ENCODE data around the gene KNOP1. TPM values are rescaled to one million over a fixed set of nuclear protein-coding genes. Genes with fewer than 3 reads are reported as not detected.

The KNOP1 gene
- total RNA-seq, 1 experiment from 2014 or later = 99.0 TPM

GRCh38 chr16:19735074-19735867 is 17.2 kb upstream of the KNOP1 start:
- Mint-ChIP-seq H3K9me3 (ENCODE audit: low read depth, unreplicated experiment) (no peaks in the 10 kb centered on the region), H3K27ac (ENCODE audit: unreplicated experiment) (no peak overlapping the region), H3K4me3 (ENCODE audit: low read depth, unreplicated experiment) (no peak overlapping the region), H3K36me3 (ENCODE audit: insufficient read depth, unreplicated experiment) (peaks cover 29% of the 10 kb centered on the region), H3K27me3 (ENCODE audit: unreplicated experiment) (no peaks in the 10 kb centered on the region), H3K4me1 (ENCODE audit: low read depth, unreplicated experiment) (no peaks in the 10 kb centered on the region)
- DNase-seq = no peak
- intact Hi-C loops (cut with micrococcal nuclease; ENCODE audit: unreplicated experiment) = no loop called here
- no TSS peak for BruUV-seq (replicated peaks)
- TF ChIP-seq CTCF (IDR thresholded peaks at IDR 0.05; ENCODE audit: unreplicated experiment) = no peak
- CTCF ChIA-PET = interaction anchor here (0.6 to 0.7 kb wide), 2 partner anchors 149 to 711 kb away, joined by 3 read pairs; no protein-coding TSS in a partner anchor

DNA sequence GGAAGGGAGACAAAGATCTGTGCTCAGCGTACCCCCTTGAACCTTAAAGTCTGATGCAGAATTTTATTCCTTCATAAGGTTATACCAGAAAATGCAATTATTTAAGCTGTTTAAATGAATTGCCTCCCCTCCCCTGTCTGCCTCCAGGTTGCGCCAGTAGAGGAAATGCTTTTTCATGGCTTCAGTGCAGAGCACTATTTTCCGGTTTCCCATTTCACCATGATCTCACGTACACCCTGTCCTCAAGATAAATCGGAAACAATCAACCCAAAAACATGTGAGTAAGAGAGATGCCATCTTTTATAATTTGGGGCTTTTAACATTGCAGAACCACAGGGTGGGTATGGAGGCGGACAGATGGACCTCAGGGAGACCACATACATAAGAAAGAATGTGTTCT is 15.5 kb upstream of the KNOP1 start:
- H3K27me3 Mint-ChIP-seq (ENCODE audit: unreplicated experiment) = no peaks in the 10 kb centered on the region
- intact Hi-C loops (cut with micrococcal nuclease; ENCODE audit: unreplicated experiment) = no loop called here
- CTCF ChIA-PET = interaction anchor here (0.7 to 1.6 kb wide), 2 partner anchors 10 to 304 kb away, joined by 3 to 4 read pairs; no protein-coding TSS in a partner anchor
- H3K27ac Mint-ChIP-seq (ENCODE audit: unreplicated experiment) = no peak overlapping the region
- no peaks in the 10 kb centered on the region for H3K9me3 Mint-ChIP-seq (ENCODE audit: low read depth, unreplicated experiment)
- no peak overlapping the region for H3K4me3 Mint-ChIP-seq (ENCODE audit: low read depth, unreplicated experiment)
- TF ChIP-seq CTCF (IDR thresholded peaks at IDR 0.05; ENCODE audit: unreplicated experiment) = no peak
- DNase-seq = no peak
- no TSS peak for BruUV-seq (replicated peaks)
- H3K4me1 Mint-ChIP-seq (ENCODE audit: low read depth, unreplicated experiment) = no peaks in the 10 kb centered on the region
- H3K36me3 Mint-ChIP-seq (ENCODE audit: insufficient read depth, unreplicated experiment) = peaks cover 20% of the 10 kb centered on the region

- H3K4me3 Mint-ChIP-seq (ENCODE audit: low read depth, unreplicated experiment) = no peak overlapping the region
- no peaks in the 10 kb centered on the region for H3K27me3 Mint-ChIP-seq (ENCODE audit: unreplicated experiment)
- H3K9me3 Mint-ChIP-seq (ENCODE audit: low read depth, unreplicated experiment) = no peaks in the 10 kb centered on the region
- CTCF ChIA-PET = interaction anchor here (0.6 to 1.4 kb wide), 2 partner anchors 10 to 100 kb away, joined by 3 read pairs; no protein-coding TSS in a partner anchor
- no peak for DNase-seq
- H3K36me3 Mint-ChIP-seq (ENCODE audit: insufficient read depth, unreplicated experiment) = peaks cover 9% of the 10 kb centered on the region
- H3K4me1 Mint-ChIP-seq (ENCODE audit: low read depth, unreplicated experiment) = peaks cover 9% of the 10 kb centered on the region
- TF ChIP-seq CTCF (IDR thresholded peaks at IDR 0.05; ENCODE audit: unreplicated experiment) = no peak
- no peak overlapping the region for H3K27ac Mint-ChIP-seq (ENCODE audit: unreplicated experiment)
- no TSS peak for BruUV-seq (replicated peaks)
- intact Hi-C loops (cut with micrococcal nuclease; ENCODE audit: unreplicated experiment) = no loop called here
These were observed 10.6 kb upstream of the KNOP1 start for GRCh38 chr16:19728636-19728965.

GRCh38 chr16:19722981-19723380 is 5.0 kb upstream of the KNOP1 start:
- Mint-ChIP-seq H3K9me3 (ENCODE audit: low read depth, unreplicated experiment) (no peaks in the 10 kb centered on the region), H3K4me3 (ENCODE audit: low read depth, unreplicated experiment) (no peak overlapping the region), H3K27ac (ENCODE audit: unreplicated experiment) (no peak overlapping the region), H3K4me1 (ENCODE audit: low read depth, unreplicated experiment) (peaks cover 40% of the 10 kb centered on the region), H3K36me3 (ENCODE audit: insufficient read depth, unreplicated experiment) (peaks cover 33% of the 10 kb centered on the region), H3K27me3 (ENCODE audit: unreplicated experiment) (no peaks in the 10 kb centered on the region)
- no peak for TF ChIP-seq CTCF (IDR thresholded peaks at IDR 0.05; ENCODE audit: unreplicated experiment)
- DNase-seq = no peak
- intact Hi-C loops (cut with micrococcal nuclease; ENCODE audit: unreplicated experiment) = no loop called here
- no TSS peak for BruUV-seq (replicated peaks)
- CTCF ChIA-PET = interaction anchor here (0.7 to 1.5 kb wide), 4 partner anchors 20 to 90 kb away, joined by 3 to 4 read pairs (median 4); no protein-coding TSS in a partner anchor

All from Calu3 (cell line).